HCT116 (cell line): Measurements from ENCODE around the gene WBP1. TPM values are rescaled to one million over a fixed set of nuclear protein-coding genes. Genes with fewer than 3 reads are reported as not detected.

ENCODE experiments used
- ATAC-seq: fragments of 200-7000 bp; cut with Tn5 transposase; 2 replicates; pipeline ENCODE4 v1.9.1; 2020; ENCODE audit warnings: mild to moderate bottlenecking, moderate library complexity
- BruUV-seq: library from RNA; stranded (reverse); fragments of 400-500 nt; replicated peaks from 2 replicates; lab custom pipeline; 2021; lab: Mats Ljungman, UMichigan
- CTCF ChIA-PET: fragments of 300-600 bp; sonication (Branson Sonifier 250); formaldehyde crosslinking; loops from one replicate; lab custom pipeline; 2021; ENCODE audit warnings: antibody characterized with exemption; lab: Charles Lee
- POLR2A ChIA-PET: fragments of 300-600, 350-600 bp; sonication (Branson Sonifier 250); formaldehyde crosslinking; loops from one replicate; lab custom pipeline; 2021; ENCODE audit warnings: antibody characterized with exemption; lab: Charles Lee
- RAD21 ChIA-PET, 2 experiments: fragments of 300-600 bp; sonication (Branson Sonifier 250); formaldehyde crosslinking; loops; one replicate each; lab custom pipeline; 2023; ENCODE audit warnings: low total read pairs in 2 of 2; ENCODE audit not compliant: uncharacterized antibody in 2 of 2, unreplicated experiment in 2 of 2, low non-redundant PET in 1 of 2; lab: Charles Lee
- DNase-seq: peaks from one replicate; pipeline ENCODE4 v3.0.0-alpha.2; 2010; ENCODE audit warnings: low read depth, low spot score
- H2AFZ ChIP-seq: fragments of 200-600 bp; shearing (Covaris generic), sonication (generic); 2 replicates; pipeline ENCODE4 v1.6.1; 2017; ENCODE audit warnings: low read depth, mixed run types, mixed read lengths, antibody characterized with exemption, low read length; ENCODE audit not compliant: poor library complexity, severe bottlenecking
- H3K27ac ChIP-seq: 2 replicates; pipeline ENCODE4 v1.5.1; 2012; ENCODE audit warnings: low read depth, low read length
- H3K27me3 ChIP-seq: fragments of 200-600 bp; sonication (generic); 2 replicates; pipeline ENCODE4 v1.6.1; 2016; ENCODE audit warnings: mixed run types, low read length, mixed read lengths; ENCODE audit not compliant: insufficient read depth
- H3K36me3 ChIP-seq, 2 experiments: fragments of 200-500 bp in 1 of 2; fragments of 200-600 bp in 1 of 2; sonication (Bioruptor generic) in 1 of 2; sonication (generic) in 1 of 2; 2 replicates each; pipeline versions ENCODE4 v1.5.1 to v1.6.1; 2014 to 2016; ENCODE audit warnings: low read length in 2 of 2, inconsistent platforms in 1 of 2, mixed read lengths in 1 of 2, mixed run types in 1 of 2; ENCODE audit not compliant: insufficient read depth in 2 of 2, control insufficient read depth in 1 of 2
- H3K4me1 ChIP-seq, 2 experiments: fragments of 200-600 bp in 1 of 2; sonication (generic) in 1 of 2; 2 replicates each; pipeline versions ENCODE4 v1.5.1 to v1.6.1; 2012 to 2017; ENCODE audit warnings: low read length in 2 of 2, inconsistent platforms in 1 of 2, mild to moderate bottlenecking in 1 of 2, mixed read lengths in 1 of 2, mixed run types in 1 of 2, moderate library complexity in 1 of 2; ENCODE audit not compliant: insufficient read depth in 2 of 2, control insufficient read depth in 1 of 2
- H3K4me2 ChIP-seq: fragments of 200-600 bp; sonication (generic); 2 replicates; pipeline ENCODE4 v1.6.1; 2017; ENCODE audit warnings: mixed run types, low read length, mixed read lengths
- H3K4me3 ChIP-seq, 2 experiments: fragments of 200-600 bp in 1 of 2; sonication (generic) in 1 of 2; replicated peaks in 1 of 2; 2 replicates each; pipeline ENCODE4 v1.5.1; 2011 to 2016; ENCODE audit warnings: low read length in 2 of 2, control low read depth in 1 of 2, low read depth in 1 of 2, mild to moderate bottlenecking in 1 of 2, mixed read lengths in 1 of 2, mixed run types in 1 of 2
- H3K79me2 ChIP-seq: fragments of 200-600 bp; sonication (generic); 2 replicates; pipeline ENCODE4 v1.6.1; 2017; ENCODE audit warnings: mild to moderate bottlenecking, mixed run types, low read length, moderate library complexity, mixed read lengths; ENCODE audit not compliant: insufficient read depth
- H3K9ac ChIP-seq: fragments of 200-600 bp; sonication (generic); 2 replicates; pipeline ENCODE4 v1.6.1; 2016; ENCODE audit warnings: low read length, mixed read lengths
- H3K9me2 ChIP-seq: fragments of 200-600 bp; sonication (generic), shearing (Covaris generic); 2 replicates; pipeline ENCODE4 v1.6.1; 2017; ENCODE audit warnings: mixed run types, mild to moderate bottlenecking, moderate library complexity; ENCODE audit not compliant: insufficient read depth
- H3K9me3 ChIP-seq, 2 experiments: fragments of 200-500 bp in 1 of 2; fragments of 200-600 bp in 1 of 2; sonication (Bioruptor generic) in 1 of 2; sonication (generic) in 1 of 2; 2 replicates each; pipeline ENCODE4 v1.6.1; 2014 to 2017; ENCODE audit warnings: low read length in 2 of 2, mixed read lengths in 2 of 2, inconsistent platforms in 1 of 2, low read depth in 1 of 2, mild to moderate bottlenecking in 1 of 2, mixed run types in 1 of 2, moderate library complexity in 1 of 2; ENCODE audit not compliant: control insufficient read depth in 1 of 2, insufficient read depth in 1 of 2
- H4K20me1 ChIP-seq: fragments of 200-600 bp; sonication (generic), shearing (Covaris generic); 2 replicates; pipeline ENCODE4 v1.6.1; 2017; ENCODE audit warnings: mixed run types, mild to moderate bottlenecking, moderate library complexity; ENCODE audit not compliant: insufficient read depth
- CEBPB ChIP-seq: IDR thresholded peaks from 2 replicates; pipeline ENCODE4 v1.6.1; 2012; ENCODE audit warnings: low read depth
- RAD21 ChIP-seq: IDR thresholded peaks from 2 replicates; pipeline ENCODE4 v1.6.1; 2012; ENCODE audit warnings: low read depth, mild to moderate bottlenecking
- TCF7L2 ChIP-seq: IDR thresholded peaks from 2 replicates; pipeline ENCODE4 v1.7.0; 2011; ENCODE audit warnings: borderline replicate concordance, inconsistent platforms; ENCODE audit not compliant: insufficient read depth, insufficient read length; ENCODE audit errors: extremely low read depth
- YY1 ChIP-seq: IDR thresholded peaks from 2 replicates; pipeline ENCODE4 v1.6.1; 2011; ENCODE audit warnings: low read length, low read depth, moderate library complexity, mild to moderate bottlenecking; ENCODE audit not compliant: insufficient replicate concordance; ENCODE audit errors: extremely low read depth
- ZFX ChIP-seq: fragments of 450-650 bp; IDR thresholded peaks from 2 replicates; pipeline ENCODE4 v1.6.1; 2017
- ZNF274 ChIP-seq: fragments of 200-500 bp; sonication (Bioruptor generic); IDR thresholded peaks from 2 replicates; pipeline ENCODE4 v1.6.1; 2014; ENCODE audit warnings: mild to moderate bottlenecking, low read depth, low read length, inconsistent platforms
- intact Hi-C: fragments of 100-400 bp; cut with micrococcal nuclease; formaldehyde crosslinking; loops from 2 replicates; pipeline ENCODE4 v1.10.0; 2022
- total RNA-seq: library from RNA; stranded (reverse); gene quantifications from one replicate; pipeline ENCODE4 v1.2.1, GENCODE V29; 2021; ENCODE audit not compliant: unreplicated experiment
- TF ChIP-seq, protein P1 (sequence below), 3 experiments: fragments of 200-600 bp in 1 of 3; sonication (generic) in 1 of 3; IDR thresholded peaks in 2 of 3; conservative IDR thresholded peaks in 1 of 3; 2 replicates each; pipeline ENCODE4 v1.5.1; 2012 to 2017; ENCODE audit warnings: low read depth in 2 of 3, low read length in 2 of 3, antibody characterized with exemption in 1 of 3, borderline replicate concordance in 1 of 3, control low read depth in 1 of 3, mild to moderate bottlenecking in 1 of 3, mixed read lengths in 1 of 3, mixed run types in 1 of 3, moderate library complexity in 1 of 3; ENCODE audit not compliant: insufficient read depth in 1 of 3

The WBP1 gene
- total RNA-seq, 1 experiment from 2014 or later: 64.7 TPM

GRCh38 chr2:74439803-74440377 lies 18.3 kb upstream of the WBP1 start:
- no peaks in the 10 kb centered on the region for H3K27me3 ChIP-seq
- peak overlapping the region; percentile 99 for H3K27ac ChIP-seq
- no peak; the same call in 1 of the 2 replicates for ATAC-seq
- TF ChIP-seq ZNF274: no peak
- TF ChIP-seq, all 23 proteins: peak for 0
- intact Hi-C loops: loop anchor here (1.0 kb wide), 2 partner anchors 14 to 17 kb away; no protein-coding TSS in a partner anchor
- Histone ChIP-seq H3K9me2 (no peaks in the 10 kb centered on the region), H3K79me2 (peaks cover 59% of the 10 kb centered on the region), H3K4me3 (peak overlapping the region; percentile 66 to 69), H3K9ac (peak overlapping the region; percentile 78), H3K36me3 (peaks cover 0 to 13% of the 10 kb centered on the region in 2 experiments; a peak in 1 of 4 replicates), H3K4me2 (peak overlapping the region; percentile 91), H4K20me1 (no peaks in the 10 kb centered on the region; the same call in 1 of the 2 replicates), H3K9me3 (no peaks in the 10 kb centered on the region), H3K4me1 (peaks cover 28 to 46% of the 10 kb centered on the region in 2 experiments), H2AFZ (no peak overlapping the region)
- CTCF ChIA-PET: interaction anchor here (1.3 to 1.4 kb wide), 3 partner anchors 43 to 105 kb away, joined by 3 to 6 read pairs (median 4); partner anchors contain the start of genes CCDC142 and TTC31
- no TSS peak for BruUV-seq
- RAD21 ChIA-PET: interaction anchor here in 1 of 2 experiments (0.5 kb wide), 1 partner anchor 34 kb away, joined by 4 read pairs; no protein-coding TSS in a partner anchor
- DNase-seq: no peak
- POLR2A ChIA-PET: interaction anchor here (0.9 to 1.6 kb wide), 8 partner anchors 9 to 48 kb away, joined by 3 to 10 read pairs (median 4); partner anchors contain the start of genes INO80B, MRPL53 and WBP1

DNA sequence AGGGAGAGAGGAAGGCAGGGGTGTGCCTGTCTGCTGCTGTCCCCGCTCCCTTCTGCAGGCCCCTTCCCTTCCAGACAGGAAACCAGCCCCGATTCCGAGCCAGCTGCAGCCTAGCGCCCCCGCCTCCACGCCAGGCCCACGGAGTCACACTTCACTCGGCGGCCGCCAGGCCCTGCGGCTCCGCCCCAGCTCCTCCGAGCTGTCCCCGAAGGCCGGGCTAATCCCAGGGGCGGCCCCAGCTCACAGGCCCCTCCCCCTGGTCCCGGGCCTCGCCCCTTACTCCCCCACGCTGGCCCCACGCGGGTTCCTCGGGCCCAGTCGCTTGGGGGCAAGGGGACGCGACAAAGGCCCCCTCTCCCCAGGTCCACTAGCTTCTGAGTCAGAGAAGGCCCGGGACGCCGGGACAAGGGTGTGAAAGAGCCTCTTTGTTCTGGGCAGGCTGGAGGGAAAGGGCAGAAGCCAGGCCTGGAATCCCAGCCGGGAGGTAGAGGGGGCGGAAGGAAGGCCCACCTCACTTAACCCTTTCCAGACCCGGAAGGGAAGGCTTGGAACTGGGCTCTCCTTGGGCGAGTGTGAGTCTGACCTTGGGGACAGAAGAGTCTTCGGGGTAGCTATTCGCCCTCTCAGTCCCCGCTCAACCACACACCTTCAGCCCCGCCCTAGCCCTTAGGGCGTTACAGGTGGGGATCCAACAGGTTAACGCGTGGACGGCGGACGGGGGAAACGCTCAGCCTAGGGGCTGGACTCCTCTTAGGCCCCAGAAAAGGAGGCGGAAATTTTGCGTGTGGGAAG lies 17.7 kb upstream of the WBP1 start:
- Histone ChIP-seq H3K9me3 (no peaks in the 10 kb centered on the region), H2AFZ (no peak overlapping the region), H3K9me2 (no peaks in the 10 kb centered on the region), H3K27me3 (no peaks in the 10 kb centered on the region), H4K20me1 (no peaks in the 10 kb centered on the region; the same call in 1 of the 2 replicates), H3K27ac (peak overlapping the region; percentile 99), H3K4me3 (peak overlapping the region; percentile 66 to 69), H3K9ac (peak overlapping the region; percentile 78)
- ATAC-seq (peak; percentile 84), DNase-seq (peak; percentile 80)
- RAD21 ChIA-PET: interaction anchor here in 1 of 2 experiments (0.6 kb wide), 1 partner anchor 12 kb away, joined by 4 read pairs; no protein-coding TSS in a partner anchor
- POLR2A ChIA-PET: interaction anchor here (0.7 to 1.6 kb wide), 9 partner anchors 8 to 49 kb away, joined by 3 to 10 read pairs (median 4); partner anchors contain the start of genes INO80B, MRPL53 and WBP1
- intact Hi-C loops: loop anchor here (1.0 kb wide), 2 partner anchors 14 to 17 kb away; no protein-coding TSS in a partner anchor
- BruUV-seq: TSS peak; percentile 82
- TF ChIP-seq RAD21 (no peak), CEBPB (no peak), TCF7L2 (peak; percentile 90), ZFX (peak; percentile 82), YY1 (peak; percentile 34)
- TF ChIP-seq, protein P1, sequence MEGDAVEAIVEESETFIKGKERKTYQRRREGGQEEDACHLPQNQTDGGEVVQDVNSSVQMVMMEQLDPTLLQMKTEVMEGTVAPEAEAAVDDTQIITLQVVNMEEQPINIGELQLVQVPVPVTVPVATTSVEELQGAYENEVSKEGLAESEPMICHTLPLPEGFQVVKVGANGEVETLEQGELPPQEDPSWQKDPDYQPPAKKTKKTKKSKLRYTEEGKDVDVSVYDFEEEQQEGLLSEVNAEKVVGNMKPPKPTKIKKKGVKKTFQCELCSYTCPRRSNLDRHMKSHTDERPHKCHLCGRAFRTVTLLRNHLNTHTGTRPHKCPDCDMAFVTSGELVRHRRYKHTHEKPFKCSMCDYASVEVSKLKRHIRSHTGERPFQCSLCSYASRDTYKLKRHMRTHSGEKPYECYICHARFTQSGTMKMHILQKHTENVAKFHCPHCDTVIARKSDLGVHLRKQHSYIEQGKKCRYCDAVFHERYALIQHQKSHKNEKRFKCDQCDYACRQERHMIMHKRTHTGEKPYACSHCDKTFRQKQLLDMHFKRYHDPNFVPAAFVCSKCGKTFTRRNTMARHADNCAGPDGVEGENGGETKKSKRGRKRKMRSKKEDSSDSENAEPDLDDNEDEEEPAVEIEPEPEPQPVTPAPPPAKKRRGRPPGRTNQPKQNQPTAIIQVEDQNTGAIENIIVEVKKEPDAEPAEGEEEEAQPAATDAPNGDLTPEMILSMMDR (IDR thresholded peaks at IDR 0.05 in 2 of 3, conservative IDR thresholded peaks at IDR 0.05 in 1 of 3; ENCODE audit: borderline replicate concordance in 1 of 3, insufficient read depth in 1 of 3, low read depth in 2 of 3, low read length in 2 of 3): 0 out of 6 replicates have a peak, but pooled peaks of 1 of the 3 experiments have one; percentile 3
- TF ChIP-seq, all 23 proteins: peak for 4
- Histone ChIP-seq H3K4me2 (peak overlapping the region; percentile 91), H3K4me1 (peaks cover 29 to 47% of the 10 kb centered on the region in 2 experiments), H3K79me2 (peaks cover 52% of the 10 kb centered on the region), H3K36me3 (peaks cover 0 to 13% of the 10 kb centered on the region in 2 experiments; a peak in 1 of 4 replicates)
- CTCF ChIA-PET: interaction anchor here (1.3 to 1.4 kb wide), 3 partner anchors 42 to 106 kb away, joined by 3 to 6 read pairs (median 4); partner anchors contain the start of genes CCDC142 and TTC31
